ENCODE data around the gene CTNNBIP1.

Gene CTNNBIP1

GRCh38 chr1:9887070-9887469 lies 23.0 kb downstream of the CTNNBIP1 start:
- TF ChIP-seq CTCF (IDR thresholded peaks at IDR 0.05; ENCODE audit: low read length, missing control alignments) = no peak
- no peak overlapping the region for H3K4me3 ChIP-seq (replicated peaks; ENCODE audit: low read depth, low read length)
- no peak for DNase-seq (ENCODE audit: low read depth)

GRCh38 chr1:9886092-9886742 lies 23.9 kb downstream of the CTNNBIP1 start:
- DNase-seq (ENCODE audit: low read depth) = no peak
- no peak for TF ChIP-seq CTCF (IDR thresholded peaks at IDR 0.05; ENCODE audit: low read length, missing control alignments)
- no peak overlapping the region for H3K4me3 ChIP-seq (replicated peaks; ENCODE audit: low read depth, low read length)

- no peak overlapping the region for H3K4me3 ChIP-seq (replicated peaks; ENCODE audit: low read depth, low read length)
- TF ChIP-seq CTCF (IDR thresholded peaks at IDR 0.05; ENCODE audit: low read length, missing control alignments) = no peak
- no peak for DNase-seq (ENCODE audit: low read depth)
These were observed 25.3 kb downstream of the CTNNBIP1 start for GRCh38 chr1:9884805-9885204.

- DNase-seq (ENCODE audit: low read depth) = no peak
- no peak overlapping the region for H3K4me3 ChIP-seq (replicated peaks; ENCODE audit: low read depth, low read length)
- TF ChIP-seq CTCF (IDR thresholded peaks at IDR 0.05; ENCODE audit: low read length, missing control alignments) = no peak
These were observed 26.3 kb downstream of the CTNNBIP1 start for GRCh38 chr1:9883585-9884449.

- no peak for DNase-seq (ENCODE audit: low read depth)
- TF ChIP-seq CTCF (IDR thresholded peaks at IDR 0.05; ENCODE audit: low read length, missing control alignments) = no peak
These were observed 27.1 kb downstream of the CTNNBIP1 start for GRCh38 chr1:9882945-9883303.

GRCh38 chr1:9882296-9882944 lies 27.6 kb downstream of the CTNNBIP1 start:
- no peak for TF ChIP-seq CTCF (IDR thresholded peaks at IDR 0.05; ENCODE audit: low read length, missing control alignments)
- no peak for DNase-seq (ENCODE audit: low read depth)

More at GRCh38 chr1:9882945-9883303, 27.1 kb downstream of the CTNNBIP1 start:
- no peak overlapping the region for H3K4me3 ChIP-seq (replicated peaks; ENCODE audit: low read depth, low read length)

More at GRCh38 chr1:9882296-9882944, 27.6 kb downstream of the CTNNBIP1 start:
- no peak overlapping the region for H3K4me3 ChIP-seq (replicated peaks; ENCODE audit: low read depth, low read length)
